HG03354 (cell line): ENCODE data around the gene ZNF672.
"Not testable (repeated sequence)": the region's sequence is repeated elsewhere in the genome, so short reads cannot be mapped to it uniquely, and the experiment has no call there.

Experiments
- ATAC-seq: cut with Tn5 transposase; IDR thresholded peaks from one replicate; pipeline ENCODE4 v1.9.1; 2021; ENCODE audit warnings: mild to moderate bottlenecking; ENCODE audit not compliant: unreplicated experiment, poor library complexity, severe bottlenecking

The ZNF672 gene

DNA sequence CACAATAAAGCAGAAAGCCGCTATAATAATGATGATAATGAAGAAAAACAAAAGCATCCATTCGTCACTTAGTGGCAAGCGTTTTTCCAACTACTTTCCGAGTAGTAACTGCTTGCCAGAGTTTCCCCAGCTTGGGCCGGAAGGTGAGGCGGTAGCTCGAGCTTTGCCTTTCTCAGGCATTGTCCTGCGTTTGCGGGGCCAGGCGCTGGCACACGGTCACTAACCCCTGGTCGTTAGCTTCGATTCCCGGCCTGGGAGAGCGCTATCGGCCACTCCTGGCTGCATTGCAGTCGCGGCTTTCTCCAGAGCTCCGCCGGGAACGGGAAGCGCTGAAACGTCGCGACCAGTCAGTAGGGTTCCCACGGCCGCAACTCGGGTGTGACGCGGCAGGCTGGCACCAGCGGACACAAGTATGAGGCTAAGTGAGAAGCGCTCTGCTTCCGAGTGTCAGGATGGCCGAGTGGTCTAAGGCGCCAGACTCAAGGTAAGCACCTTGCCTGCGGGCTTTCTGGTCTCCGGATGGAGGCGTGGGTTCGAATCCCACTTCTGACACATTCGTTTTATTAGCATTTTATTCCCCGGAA is 35.5 kb downstream of the ZNF672 start:
- peak; percentile 82 for ATAC-seq

DNA sequence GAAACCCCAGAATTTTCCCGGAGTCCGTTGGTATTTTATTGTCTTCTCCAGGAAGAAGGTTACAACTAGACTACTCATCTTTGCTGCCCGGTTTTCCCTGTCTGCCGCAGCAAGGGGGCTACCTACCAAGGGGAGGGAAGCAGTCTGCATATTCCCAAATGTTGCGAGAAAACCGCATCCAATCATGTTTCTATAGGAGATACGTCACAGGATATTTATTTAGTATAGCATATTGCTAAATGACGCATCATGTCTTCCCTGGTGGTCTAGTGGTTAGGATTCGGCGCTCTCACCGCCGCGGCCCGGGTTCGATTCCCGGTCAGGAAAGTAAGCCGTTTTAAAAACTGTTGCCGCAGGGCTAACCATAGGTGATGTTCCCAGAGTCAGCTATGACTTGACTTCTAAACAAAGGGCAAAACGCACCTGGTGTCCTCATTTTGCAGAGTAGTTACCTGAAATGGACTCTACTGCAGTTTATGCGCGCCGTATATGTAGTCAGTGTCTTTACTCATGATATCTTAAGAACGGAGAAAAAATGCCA is 36.0 kb downstream of the ZNF672 start:
- peak; percentile 71 for ATAC-seq

DNA sequence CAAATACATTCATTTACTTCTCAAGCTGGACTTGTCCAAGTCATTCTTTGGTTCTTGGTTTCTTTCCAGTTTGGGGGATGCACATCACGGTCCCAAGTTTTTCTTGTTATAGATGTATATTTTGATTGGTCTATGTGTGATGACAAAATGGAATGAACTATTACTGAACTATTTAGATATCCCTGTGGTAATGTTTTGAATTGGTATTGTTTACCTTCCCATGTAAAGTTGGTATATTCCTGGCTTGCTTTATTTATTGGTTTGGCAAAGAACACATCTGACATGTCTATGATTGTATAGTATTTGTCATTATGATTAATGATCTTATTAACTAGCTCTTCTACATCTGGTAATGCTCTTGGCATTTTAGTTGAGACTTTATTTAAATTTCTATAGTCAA is 43.2 kb downstream of the ZNF672 start:
- no peak for ATAC-seq

DNA sequence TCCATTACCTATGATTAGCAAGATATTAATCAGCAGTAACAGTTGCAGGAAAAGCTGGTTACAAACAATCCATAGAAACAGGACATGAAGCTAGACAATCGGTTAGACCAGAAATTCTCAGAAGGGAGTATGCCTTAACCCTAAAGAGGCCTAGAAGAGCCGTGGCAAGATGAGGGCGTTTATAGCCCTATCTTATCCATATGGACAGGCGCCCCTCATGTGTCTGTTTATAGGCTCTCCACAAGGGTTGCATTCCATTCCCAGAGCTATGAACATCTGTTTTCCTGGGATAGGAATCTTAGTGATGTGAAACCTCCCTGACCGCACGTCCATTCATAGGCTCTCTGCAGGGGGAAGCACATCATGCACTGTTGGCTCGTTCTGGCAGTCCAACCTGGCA is 44.4 kb downstream of the ZNF672 start:
- ATAC-seq, result not testable (repeated sequence)

DNA sequence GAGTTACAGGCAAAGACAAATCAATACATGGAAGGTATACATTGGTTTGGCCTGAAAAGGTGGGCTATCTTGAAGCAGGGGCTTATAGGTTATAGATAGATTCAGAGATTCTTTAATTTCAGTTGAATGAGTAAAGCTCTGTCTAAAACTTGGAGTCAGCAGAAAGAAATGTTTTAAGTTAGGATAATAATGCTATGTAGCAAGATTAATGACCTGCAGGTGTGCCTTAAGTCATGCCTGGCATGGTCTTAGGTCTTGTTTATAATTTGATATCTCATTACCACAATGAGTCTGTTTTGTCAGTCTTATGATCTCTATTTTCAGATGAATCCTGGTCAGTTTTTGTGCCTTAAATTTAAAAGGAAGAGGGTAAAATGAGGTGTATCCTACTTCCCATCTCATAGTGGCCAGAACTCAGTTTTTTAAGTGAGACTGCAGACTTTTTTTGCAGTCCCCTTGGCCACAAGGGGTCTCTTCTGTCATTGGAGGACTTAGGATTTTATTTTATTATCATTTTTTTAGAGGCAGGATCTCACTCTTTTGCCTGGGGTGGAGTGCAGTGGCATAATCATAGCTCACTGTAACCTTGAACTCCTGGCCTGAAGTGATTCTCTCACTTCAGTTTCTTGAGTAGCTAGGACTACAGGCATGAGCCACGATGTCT is 46.7 kb downstream of the ZNF672 start:
- no peak for ATAC-seq

DNA sequence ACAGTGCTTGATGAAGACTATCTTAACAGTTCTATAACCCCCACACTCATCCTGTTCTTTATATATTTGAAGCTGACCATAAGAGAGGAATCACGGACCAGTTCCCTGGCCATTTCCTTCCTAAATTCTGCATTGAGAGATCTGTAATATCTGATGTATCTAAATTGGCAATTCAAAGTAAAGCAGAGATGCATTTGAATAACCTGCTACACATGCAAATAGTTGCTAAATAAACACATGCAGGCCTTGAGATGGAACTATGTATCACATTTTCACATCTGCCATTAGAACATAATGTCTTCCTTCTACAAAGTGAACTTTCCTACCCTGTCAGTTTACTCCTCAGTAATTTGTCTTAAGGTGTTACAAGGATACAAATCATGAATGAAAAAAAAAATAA is 47.6 kb downstream of the ZNF672 start:
- no peak for ATAC-seq

DNA sequence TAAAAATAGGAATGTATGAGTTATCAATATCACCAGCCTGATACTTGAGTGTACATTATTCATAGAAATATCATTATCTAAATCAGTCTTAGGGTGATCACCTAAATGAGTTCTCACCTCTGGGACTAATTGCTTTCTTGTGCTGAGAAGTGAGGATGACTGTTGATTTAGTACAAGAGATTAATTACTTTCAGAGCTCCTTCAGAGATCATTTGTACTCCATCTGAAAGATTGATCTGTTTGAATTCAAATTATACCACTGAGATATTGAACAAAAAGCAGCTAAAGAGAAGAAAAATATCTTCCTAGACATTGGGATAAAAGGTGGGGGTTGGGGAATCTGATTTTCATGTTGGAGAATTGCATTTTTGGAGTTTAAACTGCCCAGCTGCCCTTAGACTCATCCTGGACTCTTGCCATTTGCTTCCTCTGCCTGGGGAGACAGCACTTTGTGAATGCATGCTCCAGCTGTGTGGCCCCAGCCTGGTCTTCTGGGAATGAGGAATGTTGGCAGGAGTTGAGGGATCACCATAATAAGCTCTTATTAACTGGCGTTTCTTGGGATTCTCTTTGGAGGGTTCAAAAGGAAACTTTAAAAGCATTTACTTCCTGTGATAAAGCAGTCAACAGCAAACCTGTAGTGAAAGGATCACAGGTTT is 48.3 kb downstream of the ZNF672 start:
- no peak for ATAC-seq

DNA sequence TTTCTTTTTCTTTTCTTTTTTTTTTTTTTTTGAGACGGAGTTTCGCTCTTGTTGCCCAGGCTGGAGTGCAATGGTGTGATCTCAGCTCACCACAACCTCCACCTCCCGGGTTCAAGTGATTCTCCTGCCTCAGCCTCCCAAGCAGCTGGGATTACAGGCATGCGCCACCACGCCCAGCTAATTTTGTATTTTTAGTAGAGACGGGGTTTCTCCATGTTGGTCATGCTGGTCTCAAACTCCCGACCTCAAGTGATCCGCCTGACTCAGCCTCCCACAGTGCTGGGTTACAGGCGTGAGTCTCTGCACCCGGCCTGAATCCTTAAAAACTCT is 51.9 kb downstream of the ZNF672 start:
- ATAC-seq, result not testable (repeated sequence)

DNA sequence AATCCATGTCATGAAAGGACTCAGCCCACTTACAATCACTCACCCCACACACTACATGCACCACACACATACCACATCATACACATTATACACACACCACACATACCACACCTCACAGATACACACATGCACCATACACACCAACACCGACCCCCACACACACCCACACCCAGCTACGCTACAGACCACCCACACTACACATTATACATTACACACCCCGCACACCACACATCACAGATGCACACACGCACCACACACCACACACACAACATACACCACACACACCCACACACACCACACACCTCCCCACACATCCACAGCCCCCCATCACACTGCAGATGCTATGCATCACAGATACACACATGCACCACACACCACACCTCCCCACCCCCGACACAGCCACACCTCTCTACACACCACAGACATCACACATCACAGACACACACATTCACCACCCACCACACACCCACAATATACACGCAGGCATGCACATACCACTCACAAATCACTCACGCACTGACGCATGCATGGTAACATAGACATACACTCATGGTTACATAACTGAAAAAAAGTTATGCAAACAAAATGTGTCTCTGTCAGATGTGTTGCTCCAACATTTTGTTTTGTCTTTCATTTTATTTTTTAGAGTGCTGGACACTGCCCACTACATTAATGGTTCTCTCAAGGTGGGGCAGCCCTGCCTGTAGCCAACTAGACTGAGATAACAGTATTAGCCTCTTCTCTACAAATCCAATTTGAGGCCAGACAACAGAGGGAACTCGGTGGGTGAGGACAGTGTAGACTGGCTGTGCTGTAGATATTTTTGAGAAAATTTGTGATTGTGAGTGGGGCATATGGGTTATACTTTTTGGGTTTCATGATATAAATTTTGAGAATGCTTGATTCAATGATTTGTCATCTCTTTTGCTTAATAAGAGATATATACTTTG is 52.8 kb downstream of the ZNF672 start:
- ATAC-seq, result no peak

DNA sequence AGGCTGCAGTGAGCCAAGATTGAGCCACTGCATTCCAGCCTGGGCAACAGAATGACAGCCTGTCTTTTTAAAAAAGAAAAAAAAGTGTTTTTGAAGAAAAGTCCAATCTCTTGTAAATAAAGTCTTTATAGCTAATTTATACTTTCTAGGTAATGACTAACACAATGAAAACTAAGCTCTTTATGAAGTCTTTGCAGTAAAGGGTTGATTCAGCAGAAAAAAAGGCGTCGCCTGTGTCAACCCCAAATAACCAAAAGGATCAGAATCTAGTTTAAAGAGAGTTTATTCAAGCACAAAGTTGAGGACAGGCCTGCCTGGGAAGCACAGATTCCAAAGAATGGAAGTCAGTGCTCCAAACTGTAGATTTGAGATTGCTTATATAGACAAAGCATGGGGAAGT is 53.7 kb downstream of the ZNF672 start:
- no peak for ATAC-seq

DNA sequence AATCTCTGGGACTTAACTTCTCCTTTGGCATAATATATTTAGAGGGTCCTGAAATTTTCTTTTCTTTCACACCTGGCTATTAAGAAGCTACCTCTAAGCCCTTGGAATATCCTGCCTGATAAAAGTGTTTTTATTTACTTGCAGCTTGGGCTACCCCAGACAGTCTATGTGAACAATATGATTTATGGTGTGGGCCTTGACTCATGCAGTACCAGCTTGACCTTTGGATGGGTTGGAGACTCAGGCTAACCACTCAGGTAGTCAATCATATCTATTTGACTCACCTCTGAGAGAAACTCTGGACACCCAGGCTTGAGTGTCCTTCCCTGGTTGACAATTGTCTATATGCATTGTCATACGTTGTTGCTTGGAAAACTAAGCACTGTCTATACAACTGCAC is 54.6 kb downstream of the ZNF672 start:
- ATAC-seq, result no peak

DNA sequence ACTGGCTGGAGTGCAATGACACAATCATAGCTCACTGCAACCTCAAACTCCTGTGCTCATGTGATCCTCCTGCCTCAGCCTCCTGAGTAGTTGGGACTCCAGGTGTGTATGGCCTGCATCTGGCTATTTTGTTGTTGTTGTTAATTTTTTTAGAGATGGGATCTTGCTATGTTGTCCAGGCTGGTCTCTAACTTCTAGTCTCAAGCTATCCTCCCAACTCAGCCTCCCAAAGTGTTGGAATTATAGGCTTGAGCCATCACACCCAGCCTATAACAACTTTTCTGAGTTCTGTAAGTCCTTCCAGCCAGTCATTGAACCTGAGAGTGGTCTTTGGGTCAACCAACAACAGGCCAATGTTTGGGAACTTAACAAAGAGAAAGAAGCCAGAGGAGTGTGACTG is 56.8 kb downstream of the ZNF672 start:
- no peak for ATAC-seq

DNA sequence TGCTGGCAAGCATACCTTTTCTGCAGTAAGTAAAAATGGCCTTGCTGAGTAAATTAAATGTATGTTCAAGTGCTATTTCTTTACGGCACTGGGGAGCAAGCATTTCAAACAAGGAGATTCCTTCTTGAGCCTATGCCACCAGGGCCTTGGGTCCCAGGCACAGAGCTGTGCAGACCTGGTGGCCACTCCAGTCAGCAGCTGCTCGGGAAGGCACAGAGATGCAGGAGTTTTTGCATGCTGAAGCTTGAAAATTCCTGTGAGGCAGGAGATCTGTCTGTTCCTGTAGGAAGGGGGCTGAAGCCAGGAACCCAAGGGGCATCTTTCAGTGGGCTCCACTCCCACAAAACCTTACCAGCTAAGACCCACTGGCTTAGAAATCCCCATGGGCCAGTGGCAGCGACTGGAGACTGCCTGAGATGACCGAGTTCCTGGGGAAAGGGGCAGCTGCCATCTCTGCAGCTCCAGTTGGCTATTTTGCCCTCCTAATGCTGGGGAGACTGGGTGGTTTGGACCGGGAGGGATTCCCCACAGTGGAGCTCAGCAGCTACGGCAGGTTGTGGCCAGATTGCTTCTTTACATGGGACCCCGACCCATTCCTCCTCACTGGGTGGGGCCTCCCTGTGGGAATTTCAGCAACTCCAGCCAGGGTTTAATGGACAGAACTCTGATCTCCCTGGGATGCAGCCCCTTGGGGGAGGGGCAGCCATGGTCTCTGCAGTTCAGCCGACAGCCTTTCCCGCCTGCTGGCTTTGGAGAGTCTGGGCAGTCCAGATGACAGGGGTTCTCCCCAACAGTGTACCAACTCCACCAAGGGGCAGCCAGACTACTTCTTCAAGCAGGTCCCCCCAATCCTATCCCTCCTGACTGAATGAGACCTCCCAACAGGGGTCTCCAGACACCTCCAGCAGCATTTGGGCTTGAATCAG is 59.7 kb downstream of the ZNF672 start:
- ATAC-seq, result no peak
